Right lobe of liver (tissue), 6 donors: Measurements from ENCODE around the gene TEDC1. TPM values are rescaled to one million over a fixed set of nuclear protein-coding genes. Genes with fewer than 3 reads are reported as not detected.

Source experiments
- ATAC-seq, 4 donors: fragments of 200-7000 bp; cut with Tn5 transposase; one replicate each; pipeline ENCODE4 v1.9.1; 2020; ENCODE audit warnings: mild to moderate bottlenecking in 4 of 4, moderate library complexity in 4 of 4
- DNase-seq, 3 donors: peaks; one replicate each; pipeline ENCODE4 v3.0.0-alpha.2; 2020
- H3K27ac ChIP-seq, 3 donors: fragments of 200-600 bp; one replicate each; pipeline ENCODE4 v1.8.0; 2022
- H3K27me3 ChIP-seq, 2 donors: fragments of 200-600 bp; one replicate each; pipeline ENCODE4 v1.8.0; 2022
- H3K36me3 ChIP-seq, 4 donors: fragments of 200-600 bp; sonication (generic) in 1 of 4; one replicate each; pipeline versions ENCODE4 v1.5.1 to v1.8.0; 2017 to 2022; ENCODE audit warnings: control low read depth in 1 of 4
- H3K4me1 ChIP-seq, 4 donors: fragments of 200-600 bp; sonication (generic) in 1 of 4; one replicate each; pipeline versions ENCODE4 v1.5.1 to v1.8.0; 2017 to 2022; ENCODE audit warnings: control low read depth in 1 of 4
- H3K4me3 ChIP-seq, 3 donors: fragments of 200-600 bp; one replicate each; pipeline ENCODE4 v1.8.0; 2022
- H3K9me3 ChIP-seq, 4 donors: fragments of 200-600 bp; sonication (generic) in 1 of 4; one replicate each; pipeline versions ENCODE4 v1.5.1 to v1.8.0; 2017 to 2022; ENCODE audit warnings: control low read depth in 1 of 4
- POLR2A ChIP-seq: fragments of 450-650 bp; IDR thresholded peaks from one replicate; pipeline ENCODE4 v1.6.1; 2017; ENCODE audit warnings: antibody characterized with exemption, mild to moderate bottlenecking
- WGBS: methylation state at CpG from one replicate; pipeline ENCODE4 v1.1.6; 2018; ENCODE audit warnings: low coverage, low lambda C conversion rate; ENCODE audit not compliant: insufficient coverage; ENCODE audit errors: missing lambda C conversion rate; 5-methylcytosine and 5-hydroxymethylcytosine counted together
- intact Hi-C, 2 donors: fragments of 100-400 bp; cut with DNase I; formaldehyde crosslinking; loops; one replicate each; pipeline versions ENCODE4 v1.11.2 to v1.14.1; 2022
- total RNA-seq, 6 experiments: library from RNA; depleted of rRNA in 2 of 6; stranded (reverse); fragments of >200 nt in 2 of 6; fragmentation: NEBNext Ultra II Directional in 3 of 6; extraction: Animal tissue kit (Norgen Biotek cat#: 25700) in 3 of 6; gene quantifications; one replicate each; pipeline versions ENCODE4 v1.1.0 to v1.2.4, GENCODE V29; 2016 to 2023
- TF ChIP-seq, protein P1 (sequence below), 4 donors: fragments of 200-600 bp in 3 of 4; fragments of 450-650 bp in 1 of 4; IDR thresholded peaks; one replicate each; pipeline versions ENCODE4 v1.5.1 to v1.8.0; 2016 to 2022; ENCODE audit warnings: antibody characterized with exemption in 4 of 4, mild to moderate bottlenecking in 2 of 4
- donor health status: DM: no; HTN: yes; CAD: no.
- donor health status: DM: no; HTN: no; CAD: no.
- donor health status: DM: no; HTN: no; CAD: no.
- donor health status: DM: no; HTN: yes; CAD: no.
- donor health status: DM: no; HTN: yes; CAD: no.

Gene TEDC1
- total RNA-seq, 6 experiments from 2014 or later, result 2.2 to 8.1 (median 3.9) TPM

DNA sequence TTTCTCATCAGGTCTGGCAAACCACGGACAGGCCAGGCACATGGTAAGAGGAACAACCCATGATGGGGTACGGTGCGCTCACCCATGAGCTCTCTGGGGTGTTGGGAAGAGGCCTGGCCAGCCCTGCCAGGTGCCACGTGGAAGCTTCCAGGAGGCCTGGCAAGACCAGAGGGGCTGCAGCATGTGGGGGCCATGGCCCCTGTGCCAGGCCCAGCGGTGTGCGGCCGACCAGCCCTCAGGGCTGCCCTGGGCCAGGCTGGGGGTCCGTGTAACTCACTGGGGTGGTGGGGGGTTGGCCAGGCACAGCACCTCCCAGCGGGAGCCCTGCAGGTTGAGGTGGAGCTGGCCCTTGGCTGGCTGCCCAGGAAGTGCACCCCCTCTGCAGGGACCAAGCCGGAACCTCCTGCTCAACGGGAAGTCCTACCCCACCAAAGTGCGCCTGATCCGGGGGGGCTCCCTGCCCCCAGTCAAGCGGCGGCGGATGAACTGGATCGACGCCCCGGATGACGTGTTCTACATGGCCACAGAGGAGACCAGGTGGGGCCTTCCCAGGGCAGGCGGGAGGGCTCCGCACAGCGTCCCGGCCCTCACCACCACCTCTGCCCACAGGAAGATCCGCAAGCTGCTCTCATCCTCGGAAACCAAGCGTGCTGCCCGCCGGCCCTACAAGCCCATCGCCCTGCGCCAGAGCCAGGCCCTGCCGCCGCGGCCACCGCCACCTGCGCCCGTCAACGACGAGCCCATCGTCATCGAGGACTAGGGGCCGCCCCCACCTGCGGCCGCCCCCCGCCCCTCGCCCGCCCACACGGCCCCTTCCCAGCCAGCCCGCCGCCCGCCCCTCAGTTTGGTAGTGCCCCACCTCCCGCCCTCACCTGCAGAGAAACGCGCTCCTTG is 21.3 kb upstream of the TEDC1 start:
- intact Hi-C loops, result no loop called here
- H3K36me3 ChIP-seq, result peaks cover 0 to 9% (median 0%) of the 10 kb centered on the region in 4 donors
- 92% methylated on average over 10 of the region's 54 CpGs for WGBS

DNA sequence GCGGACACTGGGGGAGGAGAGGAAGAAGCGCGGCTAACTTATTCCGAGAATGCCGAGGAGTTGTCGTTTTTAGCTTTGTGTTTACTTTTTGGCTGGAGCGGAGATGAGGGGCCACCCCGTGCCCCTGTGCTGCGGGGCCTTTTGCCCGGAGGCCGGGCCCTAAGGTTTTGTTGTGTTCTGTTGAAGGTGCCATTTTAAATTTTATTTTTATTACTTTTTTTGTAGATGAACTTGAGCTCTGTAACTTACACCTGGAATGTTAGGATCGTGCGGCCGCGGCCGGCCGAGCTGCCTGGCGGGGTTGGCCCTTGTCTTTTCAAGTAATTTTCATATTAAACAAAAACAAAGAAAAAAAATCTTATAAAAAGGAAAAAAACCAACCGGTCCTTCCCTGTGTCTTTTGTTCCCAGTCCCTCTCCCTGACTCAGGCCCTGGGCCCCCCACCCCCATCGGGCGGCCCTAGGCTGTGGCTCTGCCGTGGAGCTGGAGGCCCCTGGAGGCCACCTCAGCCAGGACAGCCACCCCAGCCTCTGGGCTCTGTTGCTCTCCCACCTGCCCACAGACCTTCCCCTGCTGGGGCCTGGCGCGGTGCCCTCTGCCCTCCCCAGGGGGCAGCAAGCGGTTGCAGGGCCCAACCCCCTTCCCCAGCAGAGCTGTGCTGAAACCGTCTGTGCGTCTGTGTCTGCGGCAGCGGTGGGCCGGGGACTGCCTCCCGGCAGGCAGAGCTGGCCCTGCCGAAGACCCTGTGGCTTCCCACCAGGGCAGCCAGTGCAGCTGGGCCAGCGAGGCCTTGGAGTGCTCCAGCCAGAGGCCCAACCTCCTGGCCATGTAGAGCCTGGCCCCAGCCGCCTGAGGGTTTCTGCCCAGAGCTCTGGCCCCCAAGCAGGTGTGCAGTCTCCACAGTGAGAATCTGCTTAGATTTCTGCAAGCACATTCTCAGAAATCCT is 20.4 kb upstream of the TEDC1 start:
- H3K4me3 ChIP-seq, result no peak overlapping the region
- no peak overlapping the region for H3K27ac ChIP-seq
- WGBS, result 85% methylated on average over 16 of the region's 34 CpGs
- no peak for ATAC-seq
- intact Hi-C loops, result no loop called here
- H3K27me3 ChIP-seq, result no peaks in the 10 kb centered on the region
- TF ChIP-seq, protein P1, sequence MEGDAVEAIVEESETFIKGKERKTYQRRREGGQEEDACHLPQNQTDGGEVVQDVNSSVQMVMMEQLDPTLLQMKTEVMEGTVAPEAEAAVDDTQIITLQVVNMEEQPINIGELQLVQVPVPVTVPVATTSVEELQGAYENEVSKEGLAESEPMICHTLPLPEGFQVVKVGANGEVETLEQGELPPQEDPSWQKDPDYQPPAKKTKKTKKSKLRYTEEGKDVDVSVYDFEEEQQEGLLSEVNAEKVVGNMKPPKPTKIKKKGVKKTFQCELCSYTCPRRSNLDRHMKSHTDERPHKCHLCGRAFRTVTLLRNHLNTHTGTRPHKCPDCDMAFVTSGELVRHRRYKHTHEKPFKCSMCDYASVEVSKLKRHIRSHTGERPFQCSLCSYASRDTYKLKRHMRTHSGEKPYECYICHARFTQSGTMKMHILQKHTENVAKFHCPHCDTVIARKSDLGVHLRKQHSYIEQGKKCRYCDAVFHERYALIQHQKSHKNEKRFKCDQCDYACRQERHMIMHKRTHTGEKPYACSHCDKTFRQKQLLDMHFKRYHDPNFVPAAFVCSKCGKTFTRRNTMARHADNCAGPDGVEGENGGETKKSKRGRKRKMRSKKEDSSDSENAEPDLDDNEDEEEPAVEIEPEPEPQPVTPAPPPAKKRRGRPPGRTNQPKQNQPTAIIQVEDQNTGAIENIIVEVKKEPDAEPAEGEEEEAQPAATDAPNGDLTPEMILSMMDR (IDR thresholded peaks at IDR 0.05), result no peak
- TF ChIP-seq POLR2A, result no peak
- no peaks in the 10 kb centered on the region for H3K9me3 ChIP-seq
- no peak for DNase-seq
- peaks cover 0 to 5% (median 0%) of the 10 kb centered on the region in 4 donors for H3K36me3 ChIP-seq
- peaks cover 0 to 39% (median 5%) of the 10 kb centered on the region in 4 donors for H3K4me1 ChIP-seq

More for the DNA sequence above, 21.3 kb upstream of the TEDC1 start:
- ATAC-seq (no peak), DNase-seq (no peak)
- no peak overlapping the region for H3K4me3 ChIP-seq
- H3K9me3 ChIP-seq, result no peaks in the 10 kb centered on the region
- no peaks in the 10 kb centered on the region for H3K27me3 ChIP-seq
- H3K27ac ChIP-seq, result peak overlapping the region in 1 of 3 donors; percentile 55
- peaks cover 0 to 29% (median 3%) of the 10 kb centered on the region in 4 donors for H3K4me1 ChIP-seq
- TF ChIP-seq POLR2A, result no peak
- TF ChIP-seq, protein P1 (IDR thresholded peaks at IDR 0.05), result no peak

DNA sequence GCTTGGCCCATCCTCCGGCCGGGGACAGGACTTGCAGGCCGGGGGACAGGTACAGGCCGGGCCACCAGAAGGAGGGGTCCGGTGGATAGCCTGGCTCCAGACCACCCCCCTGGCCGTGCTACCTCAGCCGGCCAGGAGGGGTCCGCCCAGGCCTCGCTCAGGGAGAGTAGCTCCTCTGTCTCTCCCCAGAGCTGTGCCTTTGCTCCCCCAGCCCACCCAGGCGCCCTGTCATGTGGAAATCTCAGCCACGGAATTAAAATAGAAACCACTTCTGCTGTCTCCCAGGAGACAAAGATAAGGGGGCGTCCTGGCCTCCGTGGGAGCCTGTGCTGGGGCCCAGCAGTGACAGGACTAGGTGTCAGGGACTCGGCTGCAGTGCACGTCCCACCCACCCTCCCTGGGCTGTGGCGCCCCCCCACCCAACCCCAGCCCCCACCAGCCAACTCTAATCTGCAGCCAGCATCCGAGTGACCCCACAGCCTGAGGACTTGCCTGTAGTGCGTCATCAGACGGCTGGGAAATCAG is 19.7 kb upstream of the TEDC1 start:
- WGBS, result no CpG with 5 or more reads among the region's 19 CpGs
- no peak for ATAC-seq

More for the DNA sequence above, 19.7 kb upstream of the TEDC1 start:
- H3K9me3 ChIP-seq, result no peaks in the 10 kb centered on the region
- TF ChIP-seq, protein P1 (IDR thresholded peaks at IDR 0.05), result no peak
- TF ChIP-seq POLR2A, result no peak
- no peak overlapping the region for H3K27ac ChIP-seq
- DNase-seq, result no peak
- H3K4me1 ChIP-seq, result peaks cover 0 to 46% (median 9%) of the 10 kb centered on the region in 4 donors
- no peak overlapping the region for H3K4me3 ChIP-seq
- no peaks in the 10 kb centered on the region for H3K27me3 ChIP-seq
- H3K36me3 ChIP-seq, result peaks cover 0 to 5% (median 0%) of the 10 kb centered on the region in 4 donors
- intact Hi-C loops, result no loop called here
